B cell (primary cell): ENCODE results near the gene FAM153A. TPM values are rescaled to one million over a fixed set of nuclear protein-coding genes. Genes with fewer than 3 reads are reported as not detected.
"Not testable (repeated sequence)": the region's sequence is repeated elsewhere in the genome, so short reads cannot be mapped to it uniquely, and the experiment has no call there.

Experiments used
- ATAC-seq: fragments of 200-7000 bp; cut with Tn5 transposase; one replicate; pipeline ENCODE4 v1.10.0; 2021; ENCODE audit warnings: low read depth, mild to moderate bottlenecking, moderate number of reproducible peaks, moderate library complexity
- CTCF ChIA-PET: fragments of 350-600 bp; sonication (Branson Sonifier 250); formaldehyde crosslinking; loops from one replicate; lab custom pipeline; 2021; ENCODE audit warnings: antibody characterized with exemption, inconsistent platforms; lab: Charles Lee
- POLR2A ChIA-PET: fragments of 350-600 bp; sonication (Branson Sonifier 250); formaldehyde crosslinking; loops from one replicate; lab custom pipeline; 2021; ENCODE audit warnings: antibody characterized with exemption; lab: Charles Lee
- DNase-seq: peaks from one replicate; pipeline ENCODE4 v3.0.0; 2013
- H2AFZ ChIP-seq: 2 replicates; pipeline ENCODE4 v1.6.1; 2012; ENCODE audit warnings: mild to moderate bottlenecking, low read depth, low read length; ENCODE audit not compliant: insufficient read depth, poor library complexity, severe bottlenecking
- H3K27ac ChIP-seq, 2 donors: 1 replicate in 1 of 2; 2 replicates in 1 of 2; pipeline ENCODE4 v1.5.1; 2012 to 2013; ENCODE audit warnings: low read length in 2 of 2, mild to moderate bottlenecking in 2 of 2, moderate library complexity in 1 of 2
- H3K27me3 ChIP-seq, 4 experiments: fragments of 200-600 bp in 1 of 4; sonication (generic) in 1 of 4; replicated peaks in 1 of 4; 1 replicate in 2 of 4; 2 replicates in 2 of 4; pipeline versions ENCODE4 v1.6.1 to v1.7.0; 2013 to 2016; ENCODE audit warnings: low read length in 3 of 4, mild to moderate bottlenecking in 2 of 4, mixed read lengths in 1 of 4, moderate library complexity in 1 of 4; ENCODE audit not compliant: insufficient read depth in 4 of 4, control insufficient read depth in 3 of 4; ENCODE audit errors: control extremely low read depth in 1 of 4
- H3K36me3 ChIP-seq, 2 experiments: replicated peaks in 1 of 2; 1 replicate in 1 of 2; 2 replicates in 1 of 2; pipeline versions ENCODE4 v1.6.1 to v1.7.1; 2013; ENCODE audit warnings: low read length in 1 of 2; ENCODE audit not compliant: insufficient read depth in 2 of 2, control insufficient read depth in 1 of 2; ENCODE audit errors: control extremely low read depth in 1 of 2, extremely low read depth in 1 of 2
- H3K4me1 ChIP-seq, 2 donors: fragments of 200-600 bp in 1 of 2; sonication (generic) in 1 of 2; 1 replicate in 1 of 2; 2 replicates in 1 of 2; pipeline versions ENCODE4 v1.5.1 to v1.6.1; 2013 to 2017; ENCODE audit warnings: low read length in 2 of 2; ENCODE audit not compliant: control insufficient read depth in 2 of 2, insufficient read depth in 2 of 2
- H3K4me2 ChIP-seq: replicated peaks from 2 replicates; pipeline ENCODE3; 2012; ENCODE audit warnings: mild to moderate bottlenecking, low read depth, low read length; ENCODE audit not compliant: poor library complexity, severe bottlenecking
- H3K4me3 ChIP-seq, 5 experiments: fragments of 200-600 bp in 1 of 5; sonication (generic) in 1 of 5; 1 replicate in 3 of 5; 2 replicates in 2 of 5; pipeline versions ENCODE4 v1.5.1 to v1.7.0; 2011 to 2016; ENCODE audit warnings: low read length in 4 of 5, mild to moderate bottlenecking in 4 of 5, low read depth in 2 of 5, control low read depth in 1 of 5, moderate library complexity in 1 of 5; ENCODE audit not compliant: insufficient read depth in 1 of 5; ENCODE audit errors: control extremely low read depth in 1 of 5, extremely low read depth in 1 of 5
- H3K79me2 ChIP-seq: fragments of 200-600 bp; sonication (generic); one replicate; pipeline ENCODE4 v1.6.0; 2016; ENCODE audit warnings: low read length; ENCODE audit not compliant: control insufficient read depth, insufficient read depth
- H3K9ac ChIP-seq: fragments of 200-600 bp; sonication (generic); 2 replicates; pipeline ENCODE4 v1.6.1; 2017; ENCODE audit warnings: mild to moderate bottlenecking, low read length, moderate library complexity
- H3K9me3 ChIP-seq, 3 donors: one replicate each; pipeline versions ENCODE4 v1.6.1 to v1.7.1; 2013; ENCODE audit warnings: low read length in 2 of 3; ENCODE audit not compliant: control insufficient read depth in 2 of 3, insufficient read depth in 1 of 3; ENCODE audit errors: control extremely low read depth in 1 of 3
- H4K20me1 ChIP-seq: 2 replicates; pipeline ENCODE4 v1.6.0; 2012; ENCODE audit warnings: mild to moderate bottlenecking, low read length; ENCODE audit not compliant: insufficient read depth, control insufficient read depth, poor library complexity, severe bottlenecking
- H3K27ac Mint-ChIP-seq: one replicate; pipeline ENCODE4 v1.8.0; 2021; ENCODE audit warnings: mixed read lengths
- H3K27me3 Mint-ChIP-seq: one replicate; pipeline ENCODE4 v1.8.0; 2021; ENCODE audit warnings: mixed read lengths
- H3K4me1 Mint-ChIP-seq: one replicate; pipeline ENCODE4 v1.8.0; 2021; ENCODE audit warnings: mixed read lengths
- H3K4me3 Mint-ChIP-seq: one replicate; pipeline ENCODE4 v1.8.0; 2021; ENCODE audit warnings: mixed read lengths
- H3K9me3 Mint-ChIP-seq: one replicate; pipeline ENCODE4 v1.8.0; 2022; ENCODE audit warnings: mixed read lengths; ENCODE audit not compliant: insufficient read depth
- WGBS: methylation state at CpG from one replicate; pipeline ENCODE4 v1.1.5; 2013; ENCODE audit warnings: missing lambda C conversion rate; ENCODE audit not compliant: insufficient coverage; 5-methylcytosine and 5-hydroxymethylcytosine counted together
- intact Hi-C: fragments of 100-400 bp; cut with micrococcal nuclease; formaldehyde crosslinking; loops from one replicate; pipeline ENCODE4 v1.10.0; 2022
- polyA minus RNA-seq: library from RNA; depleted of rRNA, polyadenylated mRNA; stranded (reverse); fragments of >200 nt; gene quantifications from 2 replicates; pipeline ENCODE4 v1.2.3, GENCODE V29; 2012
- polyA plus RNA-seq: library from polyadenylated mRNA; depleted of rRNA; stranded (reverse); fragments of >200 nt; gene quantifications from 2 replicates; pipeline ENCODE4 v1.2.3, GENCODE V29; 2012
- total RNA-seq, 2 donors: library from RNA; stranded (reverse); fragments of 120-200 nt in 1 of 2; gene quantifications; 1 replicate in 1 of 2; 2 replicates in 1 of 2; pipeline versions ENCODE4 v1.2.3 to v1.2.4, GENCODE V29; 2013 to 2022

The FAM153A gene
- total RNA-seq (0.17 and 0.90 TPM in 2 replicates), polyA plus RNA-seq (1.5 and 5.2 TPM in 2 replicates), polyA minus RNA-seq (0.09 and 4.8 TPM in 2 replicates)
- total RNA-seq (2013) = 1.2 TPM

GRCh38 chr5:177782792-177783633 lies at the start of gene FAM153A:
FAM153A (minus strand) TSS chr5:177782899.
- H3K27ac Mint-ChIP-seq, intact Hi-C loops, H3K36me3 ChIP-seq, DNase-seq, H3K9me3 Mint-ChIP-seq, H3K27me3 Mint-ChIP-seq, H3K79me2 ChIP-seq, H4K20me1 ChIP-seq, H3K4me2 ChIP-seq, H3K9ac ChIP-seq, H3K4me3 Mint-ChIP-seq, H3K4me1 ChIP-seq, H3K27ac ChIP-seq, CTCF ChIA-PET, H3K4me1 Mint-ChIP-seq, H2AFZ ChIP-seq, H3K27me3 ChIP-seq, H3K9me3 ChIP-seq, POLR2A ChIA-PET: not testable (repeated sequence)
- peak within 1 kb of the TSS in 1 of 5 experiments; percentile 9 for H3K4me3 ChIP-seq
- peak; percentile 60 for ATAC-seq
- WGBS = no CpG with 5 or more reads among the region's 67 CpGs

GRCh38 chr5:177832287-177832686 lies 49.6 kb upstream of the FAM153A start:
- H3K27ac Mint-ChIP-seq, POLR2A ChIA-PET: not testable (repeated sequence)

DNA sequence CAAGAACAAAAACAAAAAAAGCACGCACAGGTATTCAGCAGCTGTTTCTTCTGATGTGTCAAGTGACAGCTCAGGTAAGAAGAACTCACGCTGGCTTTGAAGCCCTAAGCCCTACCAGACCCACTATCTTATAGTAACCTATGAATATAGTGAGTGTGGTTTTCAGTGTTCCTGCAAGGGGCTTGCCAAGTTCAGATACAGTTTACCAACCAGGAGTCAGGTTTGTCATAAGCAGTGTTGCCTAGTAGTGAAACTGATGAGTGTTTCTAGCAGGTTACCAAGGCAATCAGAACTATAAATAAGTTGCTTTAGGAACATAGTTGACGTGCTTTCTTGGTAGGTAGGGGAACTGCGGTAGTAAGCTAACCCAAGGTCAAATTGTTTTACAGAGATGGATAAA lies 43.4 kb upstream of the FAM153A start:
- H3K27ac ChIP-seq, CTCF ChIA-PET, H3K4me3 ChIP-seq, H3K4me2 ChIP-seq, H3K9ac ChIP-seq, H3K36me3 ChIP-seq, H3K4me1 Mint-ChIP-seq, intact Hi-C loops, H3K4me3 Mint-ChIP-seq, H3K4me1 ChIP-seq, POLR2A ChIA-PET, ATAC-seq, DNase-seq, H3K79me2 ChIP-seq, H3K9me3 ChIP-seq, H3K9me3 Mint-ChIP-seq, H3K27me3 ChIP-seq, H4K20me1 ChIP-seq, H2AFZ ChIP-seq, H3K27ac Mint-ChIP-seq, H3K27me3 Mint-ChIP-seq: not testable (repeated sequence)
- no CpG with 5 or more reads among the region's 4 CpGs for WGBS

More at GRCh38 chr5:177832287-177832686, 49.6 kb upstream of the FAM153A start:
- H3K27me3 Mint-ChIP-seq, H3K27me3 ChIP-seq, ATAC-seq, H3K4me1 ChIP-seq, H4K20me1 ChIP-seq, H3K4me2 ChIP-seq, DNase-seq, H3K36me3 ChIP-seq, H2AFZ ChIP-seq, CTCF ChIA-PET, H3K27ac ChIP-seq, H3K4me3 ChIP-seq, H3K9me3 ChIP-seq, H3K79me2 ChIP-seq, H3K9me3 Mint-ChIP-seq, H3K4me3 Mint-ChIP-seq, H3K4me1 Mint-ChIP-seq, H3K9ac ChIP-seq, intact Hi-C loops: not testable (repeated sequence)
- no CpG with 5 or more reads among the region's 4 CpGs for WGBS

DNA sequence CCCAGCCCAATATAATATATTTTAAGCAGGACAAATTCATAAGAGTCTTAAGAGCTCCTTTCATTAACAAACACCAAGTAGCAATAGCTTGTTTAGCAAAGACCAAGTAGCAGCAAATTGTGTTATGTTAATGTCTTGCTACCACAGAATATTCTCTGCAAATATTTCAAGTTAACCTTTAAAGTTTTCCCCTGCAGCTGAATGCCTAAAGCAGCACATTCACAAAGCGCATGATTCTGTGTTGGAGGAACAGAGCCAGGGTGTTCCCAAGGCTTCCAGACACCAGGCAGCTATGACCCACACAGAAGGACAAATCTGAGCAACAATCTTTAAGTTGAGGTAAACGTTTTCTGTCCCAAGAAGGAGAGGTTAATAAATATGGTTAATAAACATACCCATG lies 42.1 kb upstream of the FAM153A start:
- H3K4me1 ChIP-seq, H3K36me3 ChIP-seq, H3K4me1 Mint-ChIP-seq, H4K20me1 ChIP-seq, H3K9me3 ChIP-seq, intact Hi-C loops, H3K9me3 Mint-ChIP-seq, H3K27ac Mint-ChIP-seq, H3K27me3 ChIP-seq, POLR2A ChIA-PET, CTCF ChIA-PET, ATAC-seq, H3K27me3 Mint-ChIP-seq, H2AFZ ChIP-seq, H3K79me2 ChIP-seq, H3K9ac ChIP-seq, H3K27ac ChIP-seq, DNase-seq, H3K4me3 Mint-ChIP-seq, H3K4me2 ChIP-seq, H3K4me3 ChIP-seq: not testable (repeated sequence)
- no CpG with 5 or more reads among the region's 2 CpGs for WGBS
